Peyer's patch (tissue), 4 donors: Measurements from ENCODE around the gene FGFBP2. TPM values are rescaled to one million over a fixed set of nuclear protein-coding genes. Genes with fewer than 3 reads are reported as not detected.

Experiments
- DNase-seq, 3 donors: peaks; one replicate each; pipeline ENCODE4 v3.0.0-alpha.2; 2017 to 2019
- H3K27ac ChIP-seq, 4 donors: fragments of 200-600 bp; sonication (generic); one replicate each; pipeline ENCODE4 v1.5.1; 2016 to 2019
- H3K27me3 ChIP-seq, 2 donors: fragments of 200-600 bp; sonication (generic); one replicate each; pipeline ENCODE4 v1.5.1; 2019
- H3K36me3 ChIP-seq, 3 donors: fragments of 200-600 bp; sonication (generic); one replicate each; pipeline ENCODE4 v1.5.1; 2016 to 2019
- H3K4me1 ChIP-seq, 4 donors: fragments of 200-600 bp; sonication (generic); one replicate each; pipeline ENCODE4 v1.5.1; 2016 to 2019
- H3K4me3 ChIP-seq, 4 donors: fragments of 200-600 bp; sonication (generic); 1 replicate in 3 of 4; 2 replicates in 1 of 4; pipeline ENCODE4 v1.5.1; 2016 to 2019; ENCODE audit warnings: mild to moderate bottlenecking in 1 of 4
- H3K9me3 ChIP-seq, 4 donors: fragments of 200-600 bp; sonication (generic); one replicate each; pipeline ENCODE4 v1.5.1; 2016 to 2019; ENCODE audit warnings: mild to moderate bottlenecking in 1 of 4
- POLR2A ChIP-seq, 2 donors: fragments of 450-650 bp; IDR thresholded peaks; one replicate each; pipeline ENCODE4 v1.5.1; 2017; ENCODE audit warnings: antibody characterized with exemption in 2 of 2, mild to moderate bottlenecking in 2 of 2, moderate library complexity in 2 of 2
- total RNA-seq, 4 donors: library from RNA; depleted of rRNA; stranded (reverse); fragments of >200 nt; gene quantifications; one replicate each; pipeline ENCODE4 v1.1.0, GENCODE V29; 2016
- TF ChIP-seq, protein P1 (sequence below), 6 experiments: fragments of 450-650 bp in 4 of 6; fragments of 200-600 bp in 2 of 6; sonication (generic) in 1 of 6; IDR thresholded peaks; one replicate each; pipeline ENCODE4 v1.5.1; 2017 to 2019; ENCODE audit warnings: antibody characterized with exemption in 6 of 6, mild to moderate bottlenecking in 3 of 6, moderate library complexity in 1 of 6

The FGFBP2 gene
- total RNA-seq, 4 donors from 2014 or later = not detected

DNA sequence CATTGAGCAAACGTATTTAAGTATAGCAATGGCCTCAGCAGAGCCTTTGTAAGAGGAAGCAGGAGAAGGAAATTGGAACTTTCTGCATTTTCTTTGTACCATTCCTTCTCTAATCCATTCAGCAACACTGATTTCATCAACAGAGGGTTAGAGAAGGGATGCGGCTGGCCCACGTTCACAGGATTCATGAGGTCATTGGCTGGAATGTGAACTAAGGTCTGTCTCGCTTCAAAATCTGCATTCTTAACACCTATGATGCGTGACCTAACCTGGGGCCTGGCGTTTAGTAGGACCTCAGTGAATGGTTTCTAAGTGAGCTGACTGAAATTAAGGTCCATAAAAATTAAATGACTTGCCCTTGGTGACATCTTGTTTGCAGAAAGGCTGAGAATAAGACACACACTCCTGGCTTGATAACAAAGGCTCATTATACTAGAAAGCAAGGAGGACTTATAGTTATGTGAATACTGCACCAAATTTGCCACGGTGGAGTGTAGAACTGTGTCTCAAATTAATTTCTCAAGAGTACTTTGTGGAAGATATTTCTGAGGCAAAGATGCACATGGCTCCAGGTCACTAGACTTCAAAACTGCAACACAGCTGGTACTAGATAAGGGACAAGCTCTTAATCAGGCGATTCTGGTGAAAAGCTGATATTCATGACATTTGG lies 49.9 kb downstream of the FGFBP2 start:
- no peaks in the 10 kb centered on the region for H3K27me3 ChIP-seq
- no peak overlapping the region for H3K27ac ChIP-seq
- no peak for DNase-seq
- H3K4me3 ChIP-seq = no peak overlapping the region
- H3K9me3 ChIP-seq = no peaks in the 10 kb centered on the region
- TF ChIP-seq, protein P1, sequence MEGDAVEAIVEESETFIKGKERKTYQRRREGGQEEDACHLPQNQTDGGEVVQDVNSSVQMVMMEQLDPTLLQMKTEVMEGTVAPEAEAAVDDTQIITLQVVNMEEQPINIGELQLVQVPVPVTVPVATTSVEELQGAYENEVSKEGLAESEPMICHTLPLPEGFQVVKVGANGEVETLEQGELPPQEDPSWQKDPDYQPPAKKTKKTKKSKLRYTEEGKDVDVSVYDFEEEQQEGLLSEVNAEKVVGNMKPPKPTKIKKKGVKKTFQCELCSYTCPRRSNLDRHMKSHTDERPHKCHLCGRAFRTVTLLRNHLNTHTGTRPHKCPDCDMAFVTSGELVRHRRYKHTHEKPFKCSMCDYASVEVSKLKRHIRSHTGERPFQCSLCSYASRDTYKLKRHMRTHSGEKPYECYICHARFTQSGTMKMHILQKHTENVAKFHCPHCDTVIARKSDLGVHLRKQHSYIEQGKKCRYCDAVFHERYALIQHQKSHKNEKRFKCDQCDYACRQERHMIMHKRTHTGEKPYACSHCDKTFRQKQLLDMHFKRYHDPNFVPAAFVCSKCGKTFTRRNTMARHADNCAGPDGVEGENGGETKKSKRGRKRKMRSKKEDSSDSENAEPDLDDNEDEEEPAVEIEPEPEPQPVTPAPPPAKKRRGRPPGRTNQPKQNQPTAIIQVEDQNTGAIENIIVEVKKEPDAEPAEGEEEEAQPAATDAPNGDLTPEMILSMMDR (IDR thresholded peaks at IDR 0.05) = no peak
- no peak for TF ChIP-seq POLR2A (IDR thresholded peaks at IDR 0.05)
- H3K4me1 ChIP-seq = no peaks in the 10 kb centered on the region
- H3K36me3 ChIP-seq = no peaks in the 10 kb centered on the region

DNA sequence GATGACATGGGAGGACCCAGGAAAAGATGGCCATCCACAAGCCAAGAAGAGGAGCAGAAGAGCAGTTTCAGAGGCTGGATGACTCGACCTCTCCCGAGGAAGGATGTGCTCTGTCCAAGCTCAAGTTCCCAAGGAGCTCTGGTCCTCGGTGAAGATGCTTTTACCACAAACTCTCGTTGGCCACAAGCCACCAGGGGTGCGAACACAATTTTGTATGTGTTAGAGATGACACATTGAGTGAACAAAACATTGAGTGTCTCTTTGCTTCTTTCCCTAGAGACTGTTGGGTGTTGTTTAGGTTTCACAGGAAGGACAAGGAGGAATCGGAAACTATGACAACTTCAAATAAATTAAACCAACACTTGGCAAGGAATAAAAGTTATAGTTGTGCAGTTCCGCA lies 50.7 kb downstream of the FGFBP2 start:
- H3K4me3 ChIP-seq = no peak overlapping the region
- H3K27ac ChIP-seq = no peak overlapping the region
- DNase-seq = no peak
- no peaks in the 10 kb centered on the region for H3K4me1 ChIP-seq
- no peaks in the 10 kb centered on the region for H3K27me3 ChIP-seq
- TF ChIP-seq, protein P1 (IDR thresholded peaks at IDR 0.05) = no peak
- no peak for TF ChIP-seq POLR2A (IDR thresholded peaks at IDR 0.05)
- no peaks in the 10 kb centered on the region for H3K9me3 ChIP-seq
- H3K36me3 ChIP-seq = no peaks in the 10 kb centered on the region

Other genes with a start within 250 kb of the FGFBP2 start
- gene CD38, start 184.8 kb downstream of the FGFBP2 start, total RNA-seq = 10 to 100 TPM in 1 of 4 donors, 1 to 10 TPM in 3; 2.1 to 19.0 (median 3.9) TPM
- gene FGFBP1, start 24.4 kb downstream of the FGFBP2 start, total RNA-seq = 1 to 10 TPM in 3 of 4 donors, not detected in 1; 4.0 to 9.3 (median 7.9) TPM
- gene PROM1, start 120.8 kb upstream of the FGFBP2 start, total RNA-seq = 100 to 1,000 TPM in 1 of 4 donors, 10 to 100 TPM in 3; 33.8 to 128 (median 58.9) TPM